Kidney (tissue), 14 donors: Measurements from ENCODE around the gene RGS9. TPM values are rescaled to one million over a fixed set of nuclear protein-coding genes. Genes with fewer than 3 reads are reported as not detected.

Experiments used
- DNase-seq, 5 donors: peaks; one replicate each; pipeline ENCODE4 v3.0.0-alpha.2; 2013 to 2020
- FAIRE-seq: peaks from 2 replicates; lab custom pipeline; 2012; peaks lifted over from hg19 to GRCh38; lab: Jason Lieb, UNC
- H3K27ac ChIP-seq, 2 donors: one replicate each; pipeline ENCODE4 v1.7.0; 2013; ENCODE audit warnings: low read depth in 2 of 2, low read length in 2 of 2, inconsistent platforms in 1 of 2
- H3K27me3 ChIP-seq: one replicate; pipeline ENCODE4 v1.7.1; 2013; ENCODE audit warnings: low read length, inconsistent platforms; ENCODE audit not compliant: control insufficient read depth, insufficient read depth
- H3K36me3 ChIP-seq, 3 donors: one replicate each; pipeline versions ENCODE4 v1.7.0 to v1.7.1; 2013; ENCODE audit warnings: low read length in 3 of 3, control low read depth in 1 of 3, inconsistent platforms in 1 of 3; ENCODE audit not compliant: insufficient read depth in 3 of 3, control insufficient read depth in 2 of 3
- H3K4me1 ChIP-seq, 3 donors: one replicate each; pipeline versions ENCODE4 v1.7.0 to v1.7.1; 2013; ENCODE audit warnings: low read length in 3 of 3, inconsistent platforms in 1 of 3, low read depth in 1 of 3; ENCODE audit not compliant: control insufficient read depth in 2 of 3, insufficient read depth in 2 of 3
- H3K4me3 ChIP-seq, 3 donors: one replicate each; pipeline versions ENCODE4 v1.7.0 to v1.8.1; 2013; ENCODE audit warnings: low read length in 3 of 3, control low read depth in 1 of 3, inconsistent platforms in 1 of 3
- H3K9ac ChIP-seq, 3 donors: one replicate each; pipeline versions ENCODE4 v1.7.0 to v1.7.1; 2013; ENCODE audit warnings: low read length in 3 of 3, control low read depth in 1 of 3, inconsistent platforms in 1 of 3
- H3K9me3 ChIP-seq, 3 donors: one replicate each; pipeline versions ENCODE4 v1.7.0 to v1.7.1; 2013; ENCODE audit warnings: low read length in 3 of 3, control low read depth in 1 of 3, inconsistent platforms in 1 of 3; ENCODE audit not compliant: control insufficient read depth in 2 of 3, insufficient read depth in 1 of 3
- CTCF ChIP-seq: IDR thresholded peaks from 3 replicates; pipeline ENCODE4 v1.5.1; 2012; ENCODE audit warnings: mild to moderate bottlenecking, moderate library complexity, borderline replicate concordance; ENCODE audit not compliant: insufficient read depth; ENCODE audit errors: extremely low read depth
- intact Hi-C: fragments of 100-400 bp; cut with DNase I; formaldehyde crosslinking; loops from one replicate; pipeline ENCODE4 v1.11.1; 2022
- polyA plus RNA-seq: library from polyadenylated mRNA; stranded (reverse); fragments of 350-450 nt; fragmentation: Illumina TruSeq; extraction: RNeasy Lipid Tissue Mini Kit (QIAGEN cat#74804); gene quantifications from one replicate; pipeline ENCODE4 v1.2.3, GENCODE V29; 2014; ENCODE audit warnings: low read depth, low replicate concordance; ENCODE audit not compliant: insufficient read depth
- total RNA-seq: library from RNA; stranded (reverse); fragmentation: NEBNext Ultra II Directional; extraction: Animal tissue kit (Norgen Biotek cat#: 25700); gene quantifications from one replicate; pipeline ENCODE4 v1.2.1, GENCODE V29; 2021
- donor health status: control.
- donor health status: control.
- donor health status: control.
- donor health status: control.
- donor health status: control.
- donor health status: DM: yes; HTN: yes; CAD: no.
- donor health status: Normal renal cell carcinoma (clear cell type).

Gene RGS9
- total and polyA plus RNA-seq, 2 donors from 2014 or later, result 4.2 to 7.2 TPM

GRCh38 chr17:65167566-65167965 lies 30.4 kb downstream of the RGS9 start:
- peaks cover 0 to 13% (median 0%) of the 10 kb centered on the region in 3 donors for H3K4me1 ChIP-seq
- H3K27me3 ChIP-seq, result no peaks in the 10 kb centered on the region
- no peaks in the 10 kb centered on the region for H3K9me3 ChIP-seq
- TF ChIP-seq CTCF, result no peak
- H3K9ac ChIP-seq, result no peak overlapping the region
- FAIRE-seq (no peak), DNase-seq (peak in 4 of 5 donors; percentile 67 to 76 (median 72))
- intact Hi-C loops, result no loop called here
- no peak overlapping the region for H3K27ac ChIP-seq
- no peaks in the 10 kb centered on the region for H3K36me3 ChIP-seq
- H3K4me3 ChIP-seq, result no peak overlapping the region

- H3K4me1 ChIP-seq, result peaks cover 0 to 13% (median 0%) of the 10 kb centered on the region in 3 donors
- DNase-seq (no peak), FAIRE-seq (no peak)
- TF ChIP-seq CTCF, result no peak
- intact Hi-C loops, result no loop called here
- H3K36me3 ChIP-seq, result no peaks in the 10 kb centered on the region
- no peaks in the 10 kb centered on the region for H3K27me3 ChIP-seq
- no peak overlapping the region for H3K4me3 ChIP-seq
- H3K9me3 ChIP-seq, result peaks cover 0 to 2% (median 0%) of the 10 kb centered on the region in 3 donors
- H3K27ac ChIP-seq, result no peak overlapping the region
- no peak overlapping the region for H3K9ac ChIP-seq
Measured at GRCh38 chr17:65169691-65170090, 32.5 kb downstream of the RGS9 start.

- no peak overlapping the region for H3K4me3 ChIP-seq
- DNase-seq (no peak), FAIRE-seq (no peak)
- H3K36me3 ChIP-seq, result no peaks in the 10 kb centered on the region
- TF ChIP-seq CTCF, result no peak
- H3K9me3 ChIP-seq, result peaks cover 0 to 2% (median 0%) of the 10 kb centered on the region in 3 donors
- no peak overlapping the region for H3K27ac ChIP-seq
- intact Hi-C loops, result no loop called here
- H3K9ac ChIP-seq, result no peak overlapping the region
- no peaks in the 10 kb centered on the region for H3K27me3 ChIP-seq
- peaks cover 0 to 13% (median 0%) of the 10 kb centered on the region in 3 donors for H3K4me1 ChIP-seq
Measured at GRCh38 chr17:65170839-65171238, 33.7 kb downstream of the RGS9 start.

- no peak overlapping the region for H3K9ac ChIP-seq
- intact Hi-C loops, result no loop called here
- FAIRE-seq (no peak), DNase-seq (no peak)
- H3K4me3 ChIP-seq, result no peak overlapping the region
- TF ChIP-seq CTCF, result no peak
- H3K27me3 ChIP-seq, result no peaks in the 10 kb centered on the region
- H3K36me3 ChIP-seq, result no peaks in the 10 kb centered on the region
- no peak overlapping the region for H3K27ac ChIP-seq
- peaks cover 0 to 13% (median 0%) of the 10 kb centered on the region in 3 donors for H3K4me1 ChIP-seq
- peaks cover 0 to 2% (median 0%) of the 10 kb centered on the region in 3 donors for H3K9me3 ChIP-seq
Measured at GRCh38 chr17:65171752-65172151, 34.6 kb downstream of the RGS9 start.
